ENCODE results near the gene TNFRSF9.

DNA sequence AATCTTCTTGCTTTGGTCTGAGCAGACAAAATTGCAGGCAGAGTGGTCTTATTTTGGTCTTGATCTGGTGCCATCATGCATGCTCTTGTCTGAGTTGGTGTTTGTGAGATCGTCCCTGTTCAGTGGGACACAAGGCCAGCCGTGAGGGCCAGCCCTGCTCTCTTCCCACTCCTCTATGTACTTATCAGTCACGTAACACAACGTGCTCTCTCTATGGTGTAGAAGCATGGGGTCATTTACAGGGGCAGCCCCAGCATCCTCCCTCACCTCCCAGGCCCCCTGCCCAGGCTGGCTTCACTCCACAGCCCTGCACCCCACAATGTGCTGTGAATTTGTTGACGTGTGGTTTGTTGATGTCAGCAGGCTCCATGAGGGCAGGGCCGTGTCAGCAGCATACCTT lies 69.5 kb downstream of the TNFRSF9 start:
- TF ChIP-seq CTCF (conservative IDR thresholded peaks at IDR 0.05 in 1 of 2, IDR thresholded peaks at IDR 0.05 in 1 of 2; ENCODE audit: extremely low read depth in 1 of 2, insufficient read depth in 1 of 2, low read depth in 1 of 2, low read length in 2 of 2) (no peak), EZH2 (IDR thresholded peaks at IDR 0.05; ENCODE audit: borderline replicate concordance, low read length) (no peak)
